SHP77 (cell line): Measurements from ENCODE around the gene LRMDA.

ENCODE experiments used
- DNase-seq, 2 experiments: peaks; one replicate each; lab custom pipeline; 2025; lab: John Stamatoyannopoulos, UW

LRMDA gene

DNA sequence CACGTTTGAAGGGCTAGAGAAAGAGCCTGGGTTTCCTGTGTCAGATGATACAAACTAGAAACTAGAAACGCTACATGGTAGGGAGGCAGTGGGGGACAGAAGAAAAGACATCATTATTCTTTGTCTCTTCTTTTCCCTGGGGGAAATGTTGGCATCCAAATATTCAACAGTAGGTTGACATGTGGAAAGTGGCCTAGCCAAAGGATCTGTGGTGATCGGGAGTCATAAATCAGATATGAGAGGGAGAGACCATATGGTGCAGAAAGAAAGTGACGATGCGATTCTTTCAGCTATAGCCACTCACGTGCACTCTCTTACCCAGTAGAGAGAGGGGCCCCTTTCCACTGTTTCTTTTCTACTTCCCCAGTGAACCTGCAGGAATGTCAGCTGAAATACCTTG, 964.7 kb downstream of the LRMDA start:
- DNase-seq: no peak

DNA sequence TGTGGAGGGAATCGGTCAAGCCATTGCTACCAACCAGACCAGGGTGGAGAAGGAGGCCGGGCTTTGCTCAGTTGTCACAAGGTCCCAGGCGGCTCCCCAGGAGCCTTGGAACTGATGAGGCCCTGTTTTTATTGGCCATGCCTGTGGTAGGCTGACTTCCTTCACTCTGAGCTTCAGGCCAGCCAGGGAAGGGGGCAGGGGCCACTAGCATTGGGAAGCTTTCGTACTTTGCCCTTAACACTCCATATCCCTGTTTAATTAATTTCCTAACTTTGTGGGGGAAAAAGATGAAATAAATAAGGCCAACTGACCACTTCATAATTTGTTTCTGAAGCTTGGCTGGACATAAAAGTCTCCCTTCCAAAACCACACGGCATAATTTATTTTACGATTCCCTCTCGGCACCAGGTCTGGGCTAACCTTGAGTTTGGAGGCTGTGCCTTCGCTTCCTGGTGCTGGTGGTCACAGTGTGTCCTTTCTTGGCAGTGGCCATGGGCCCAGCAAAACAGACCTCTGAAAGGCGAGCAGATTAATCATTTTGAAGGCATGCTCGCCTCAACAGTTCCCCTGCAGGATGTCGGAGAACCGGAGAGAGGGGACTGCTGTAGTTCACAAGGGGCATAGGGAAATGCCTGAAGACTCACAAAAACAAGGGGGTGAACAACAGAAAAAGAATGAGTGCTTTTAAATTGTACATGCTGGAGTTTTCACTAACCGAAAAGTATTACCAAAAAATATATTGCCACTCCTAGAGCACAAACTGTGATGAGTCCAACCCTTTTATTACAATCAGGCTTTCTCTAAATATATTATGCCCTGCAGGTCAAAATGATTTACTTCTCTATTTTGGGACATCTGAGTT, 966.0 kb downstream of the LRMDA start:
- DNase-seq: no peak

DNA sequence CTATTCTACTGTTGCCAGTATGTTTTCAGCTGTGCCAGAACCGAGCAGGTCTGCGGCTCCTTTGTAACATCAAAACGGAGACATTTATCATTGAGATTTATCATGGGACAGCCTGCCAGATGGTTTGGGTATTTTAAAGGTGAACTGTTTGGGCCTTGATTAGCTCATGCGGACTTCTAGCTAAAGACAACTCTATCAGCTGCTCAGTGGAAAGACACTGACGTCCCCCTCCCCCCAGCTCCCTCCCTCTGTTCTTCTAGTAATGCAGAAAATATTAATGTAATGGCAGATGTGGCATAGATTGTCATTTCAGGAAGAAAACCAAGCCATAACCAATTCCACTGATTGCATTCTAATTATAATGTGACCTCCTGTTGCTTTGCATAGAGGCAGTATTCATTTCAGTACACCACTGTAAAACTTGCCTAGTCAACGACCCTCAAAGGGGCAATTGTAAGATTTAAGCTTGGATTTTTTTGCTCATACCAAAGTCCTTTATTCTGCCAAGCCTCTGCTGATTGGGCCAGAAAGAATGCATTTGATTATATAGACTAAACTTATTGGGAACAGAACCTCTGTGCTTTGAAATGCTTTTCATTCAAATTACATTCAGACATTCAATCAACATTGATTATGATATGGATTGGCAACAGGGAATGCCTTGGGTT, 966.8 kb downstream of the LRMDA start:
- DNase-seq: no peak

DNA sequence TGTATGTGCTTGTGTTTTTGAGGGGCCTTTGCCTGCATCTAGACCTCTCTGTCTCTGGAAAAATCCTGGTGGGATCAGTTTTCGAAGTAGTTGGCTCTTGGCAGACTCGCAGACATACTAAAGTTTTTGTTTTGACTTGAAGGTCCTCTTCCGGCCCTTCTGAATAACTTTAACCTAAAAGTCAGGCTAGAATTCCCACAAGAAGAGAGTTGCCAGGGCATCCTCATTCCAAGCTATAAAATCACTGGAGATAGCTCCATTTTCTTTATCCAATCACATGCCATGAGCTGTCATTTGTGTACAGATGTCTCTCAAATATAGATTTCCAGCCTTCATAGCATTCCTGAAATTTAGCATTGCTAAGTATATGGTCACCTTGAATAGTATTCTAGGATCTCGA, 967.8 kb downstream of the LRMDA start:
- DNase-seq: no peak

DNA sequence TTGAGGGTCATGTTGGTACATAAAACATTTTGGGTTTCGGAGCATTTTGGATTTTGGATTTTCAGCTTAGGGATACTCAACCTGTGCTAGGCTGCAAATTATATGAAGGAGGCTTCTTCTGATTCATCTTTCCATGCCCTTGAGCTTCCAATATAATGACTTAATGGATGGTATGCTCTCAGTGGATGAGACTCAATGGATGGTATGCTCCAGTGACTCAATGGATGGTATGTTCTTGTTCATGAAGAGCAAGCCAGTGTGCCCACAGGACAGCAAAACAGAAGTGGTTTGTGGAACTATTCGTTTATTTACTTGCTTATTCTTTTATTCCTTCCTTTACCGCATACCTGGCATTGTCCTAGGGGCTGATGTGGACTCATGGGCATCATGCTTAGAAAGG, 969.6 kb downstream of the LRMDA start:
- DNase-seq: no peak

DNA sequence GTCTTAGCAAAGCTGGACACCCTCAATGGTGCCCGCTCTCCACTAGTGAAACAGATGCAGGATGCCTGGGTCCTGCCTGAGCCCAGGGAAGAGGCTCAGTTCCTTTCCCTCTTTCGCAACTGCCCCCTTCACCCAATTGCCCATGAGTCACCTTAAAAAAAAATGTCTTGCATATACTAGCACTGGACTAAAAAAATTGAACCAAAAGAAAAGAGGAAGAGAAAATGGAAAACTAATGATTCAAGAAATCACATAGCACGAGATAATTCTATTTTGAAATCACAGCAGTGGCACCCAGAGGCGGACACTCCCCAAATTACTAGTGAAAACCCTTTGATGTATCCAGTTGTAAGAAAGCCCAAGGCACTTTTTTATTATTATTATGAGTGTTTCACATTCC, 972.5 kb downstream of the LRMDA start:
- DNase-seq: no peak

DNA sequence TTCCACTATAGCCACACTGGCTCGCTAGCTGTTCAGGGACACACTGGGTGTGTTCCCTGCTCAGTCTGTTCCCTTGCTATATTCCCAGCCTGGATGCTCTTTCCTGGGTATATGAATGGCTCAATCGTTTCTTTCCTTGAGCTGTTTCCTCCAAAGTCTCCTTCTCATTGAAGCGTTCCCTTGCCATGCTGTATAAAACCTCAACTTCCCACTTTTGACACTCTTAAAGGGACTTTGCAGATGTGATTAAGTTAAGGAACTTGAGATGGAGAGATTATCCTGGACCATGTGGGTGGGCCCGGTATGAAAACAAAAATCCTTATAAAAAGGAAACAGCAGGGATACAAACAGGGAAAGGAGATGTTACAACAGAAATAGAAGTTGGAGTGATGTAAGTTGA, 973.1 kb downstream of the LRMDA start:
- no peak for DNase-seq

DNA sequence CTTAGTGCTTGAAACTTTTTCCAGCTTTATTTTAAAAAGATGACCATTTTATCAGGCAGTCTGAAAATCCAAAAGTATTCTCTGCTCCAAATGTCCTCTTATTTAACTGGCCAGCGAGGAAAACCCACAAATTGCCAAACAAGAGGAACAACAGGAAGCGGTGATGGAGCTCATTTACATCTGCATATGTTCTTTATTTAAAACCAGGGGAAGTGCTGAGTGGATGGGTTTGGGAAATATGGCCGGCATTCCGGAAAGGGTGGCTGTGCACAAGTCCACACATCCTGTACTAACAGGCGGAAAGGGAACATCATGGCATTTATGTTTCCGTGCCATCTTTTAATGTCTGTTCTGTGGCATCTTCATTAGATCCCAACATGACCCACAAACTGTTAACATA, 974.5 kb downstream of the LRMDA start:
- DNase-seq: no peak

DNA sequence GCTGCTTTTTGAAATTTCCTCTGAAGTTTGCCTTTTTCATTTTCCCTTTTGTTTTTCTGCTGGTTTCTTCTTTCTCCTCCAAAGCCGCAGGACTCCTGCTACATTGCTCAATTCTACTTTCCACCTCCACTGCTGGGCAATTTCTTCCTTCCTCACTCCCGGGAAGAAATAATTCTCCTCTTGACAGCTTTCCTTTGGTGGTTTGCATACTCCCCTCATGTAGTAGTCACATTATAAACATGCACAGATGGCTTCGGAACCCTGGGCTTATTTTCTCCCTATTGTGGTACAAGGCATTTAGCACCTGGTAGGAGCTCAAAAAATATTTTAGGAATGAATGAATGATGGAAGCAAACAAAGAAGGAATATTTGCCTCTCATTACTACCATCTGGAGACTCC, 977.2 kb downstream of the LRMDA start:
- DNase-seq: no peak

DNA sequence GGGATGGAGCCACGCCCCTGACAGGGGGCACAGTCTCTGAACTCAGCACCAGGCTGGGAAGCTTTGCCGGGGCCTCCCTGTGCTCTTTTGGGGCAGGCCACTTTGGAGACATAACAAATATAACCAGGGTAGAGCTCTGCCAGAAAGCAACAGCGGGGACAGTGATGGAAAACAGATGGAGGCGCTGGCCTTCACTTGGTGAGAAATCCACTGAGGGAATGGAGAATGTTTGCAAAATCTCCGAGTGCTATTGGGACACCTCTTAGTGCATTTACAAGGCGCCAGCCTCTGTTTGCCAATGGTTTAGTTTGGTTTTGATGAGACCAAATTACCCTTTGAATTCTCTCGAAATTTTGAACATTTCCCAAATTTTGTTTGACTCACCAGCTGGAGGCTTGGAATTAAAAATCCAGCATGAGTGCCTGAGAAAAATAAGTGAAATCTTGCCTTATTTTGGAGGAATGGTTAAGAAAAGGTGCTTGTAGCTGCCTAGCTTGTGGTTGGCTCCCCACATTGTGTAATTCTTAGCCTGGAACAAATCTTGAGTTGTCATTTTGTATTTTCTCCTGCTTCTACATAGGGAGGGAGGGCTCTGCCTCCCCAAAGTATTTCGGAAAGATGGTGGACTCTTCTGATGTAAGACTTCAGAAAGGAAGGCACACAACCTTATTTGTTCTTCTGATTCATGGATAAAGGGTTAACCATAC, 980.5 kb downstream of the LRMDA start:
- no peak for DNase-seq

DNA sequence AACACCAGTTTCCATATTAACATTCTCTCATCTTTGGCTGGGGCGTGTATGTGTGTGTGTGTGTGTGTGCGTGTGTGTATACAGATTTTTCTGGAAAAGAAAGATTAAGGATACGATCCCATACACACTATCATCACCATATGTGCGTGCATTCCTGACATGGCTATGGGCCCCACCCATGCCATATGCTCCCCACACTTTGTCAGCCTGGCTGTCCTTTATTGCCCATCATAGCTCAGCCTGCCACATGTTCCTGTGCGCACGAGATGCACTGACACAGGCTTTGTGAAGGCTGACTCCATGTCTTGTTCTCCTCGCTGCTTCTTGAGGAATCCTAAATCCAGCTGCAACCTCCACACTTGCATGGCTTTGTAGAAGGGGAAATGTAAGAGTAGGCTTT, 984.1 kb downstream of the LRMDA start:
- no peak for DNase-seq

DNA sequence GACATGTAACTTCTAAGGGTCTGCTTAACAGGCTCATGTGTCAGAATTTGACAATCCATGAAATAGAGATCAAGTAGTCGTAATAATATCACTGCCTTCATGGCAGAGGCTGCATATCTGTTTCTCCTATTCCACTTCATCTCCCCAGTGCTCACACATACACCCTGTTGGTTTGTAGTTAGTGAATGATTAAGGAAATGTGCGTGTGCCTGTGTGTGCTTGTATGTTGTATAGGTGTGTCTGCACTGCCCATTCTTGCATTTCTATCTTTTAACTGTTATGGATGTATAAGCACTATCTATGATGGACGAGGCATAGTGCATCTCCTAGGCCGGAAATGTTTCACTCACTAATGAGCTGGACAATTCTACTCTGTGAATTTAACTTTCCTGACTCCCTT, 985.2 kb downstream of the LRMDA start:
- DNase-seq: no peak

DNA sequence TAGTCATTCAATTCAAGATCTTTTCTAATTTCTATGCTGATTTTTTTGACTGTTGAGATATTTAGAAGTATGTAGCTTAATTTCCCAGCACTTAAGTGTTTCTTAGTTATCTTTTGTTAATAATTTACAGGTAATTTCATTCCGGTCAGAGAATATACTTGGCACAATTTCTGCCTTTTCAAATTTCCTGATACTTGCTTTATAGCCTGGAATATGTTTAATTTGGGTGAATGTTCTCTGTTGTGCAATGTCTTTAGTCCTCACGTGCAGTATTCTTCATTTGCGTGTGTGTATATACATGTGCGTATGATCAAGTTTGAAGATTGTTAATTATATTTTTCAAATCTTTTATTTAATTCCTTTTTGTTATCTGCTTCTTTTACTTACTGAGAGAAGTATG, 989.3 kb downstream of the LRMDA start:
- DNase-seq: no peak

DNA sequence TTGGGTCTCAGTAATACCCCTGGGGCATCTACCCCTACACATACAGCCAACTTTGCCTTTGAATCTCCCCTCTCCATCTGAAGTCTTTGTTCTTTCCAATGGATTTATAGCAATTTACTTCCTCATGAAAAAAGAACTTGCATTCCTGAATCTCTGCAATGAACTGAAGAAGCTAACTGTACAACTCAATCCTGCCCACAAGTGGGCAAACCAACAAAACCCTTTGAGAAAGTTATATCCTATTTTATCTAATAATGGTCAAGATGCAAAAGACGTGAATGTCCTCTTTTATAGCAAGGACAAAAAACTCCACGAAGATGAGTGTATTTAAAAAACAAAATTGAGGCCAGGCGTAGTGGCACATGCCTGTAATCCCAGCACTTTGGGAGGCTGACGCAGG, 991.3 kb downstream of the LRMDA start:
- DNase-seq: no peak

DNA sequence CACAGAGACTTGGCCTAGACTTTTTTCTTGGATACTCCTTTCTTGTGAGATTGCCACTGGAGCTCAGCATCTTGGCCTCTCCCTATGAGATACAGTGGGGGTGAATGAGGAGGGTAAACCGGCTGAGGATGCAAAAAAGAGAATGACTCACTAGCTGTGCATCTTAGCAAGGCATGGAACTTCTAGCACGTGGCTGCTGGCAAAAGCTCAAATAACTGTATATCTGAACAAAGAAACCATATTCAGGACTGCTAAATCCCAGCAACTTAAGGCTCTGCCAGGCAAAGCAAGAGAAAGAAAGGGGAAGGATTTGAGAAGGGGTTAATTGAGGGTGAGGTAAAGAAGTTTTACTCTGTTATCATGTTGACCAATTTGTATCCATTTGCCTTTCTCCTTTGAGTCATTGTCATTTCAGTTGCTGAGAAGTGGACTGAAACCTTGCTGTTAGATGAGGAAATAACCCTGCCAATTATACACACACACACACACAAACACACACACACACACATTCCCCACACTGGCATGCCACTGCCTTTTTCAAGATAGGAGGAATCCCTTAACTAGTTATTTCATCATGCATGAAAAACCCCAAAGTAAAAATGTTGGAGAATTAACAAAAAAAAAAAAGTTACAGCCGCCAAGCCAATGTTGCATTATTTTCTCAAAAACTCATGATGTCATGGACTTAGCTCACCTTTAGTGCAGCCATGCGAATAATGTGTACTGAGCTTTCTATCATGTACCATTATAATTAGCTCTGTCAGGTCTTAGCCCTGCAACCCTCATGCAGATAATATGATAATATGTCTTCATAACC, 997.3 kb downstream of the LRMDA start:
- DNase-seq: no peak

DNA sequence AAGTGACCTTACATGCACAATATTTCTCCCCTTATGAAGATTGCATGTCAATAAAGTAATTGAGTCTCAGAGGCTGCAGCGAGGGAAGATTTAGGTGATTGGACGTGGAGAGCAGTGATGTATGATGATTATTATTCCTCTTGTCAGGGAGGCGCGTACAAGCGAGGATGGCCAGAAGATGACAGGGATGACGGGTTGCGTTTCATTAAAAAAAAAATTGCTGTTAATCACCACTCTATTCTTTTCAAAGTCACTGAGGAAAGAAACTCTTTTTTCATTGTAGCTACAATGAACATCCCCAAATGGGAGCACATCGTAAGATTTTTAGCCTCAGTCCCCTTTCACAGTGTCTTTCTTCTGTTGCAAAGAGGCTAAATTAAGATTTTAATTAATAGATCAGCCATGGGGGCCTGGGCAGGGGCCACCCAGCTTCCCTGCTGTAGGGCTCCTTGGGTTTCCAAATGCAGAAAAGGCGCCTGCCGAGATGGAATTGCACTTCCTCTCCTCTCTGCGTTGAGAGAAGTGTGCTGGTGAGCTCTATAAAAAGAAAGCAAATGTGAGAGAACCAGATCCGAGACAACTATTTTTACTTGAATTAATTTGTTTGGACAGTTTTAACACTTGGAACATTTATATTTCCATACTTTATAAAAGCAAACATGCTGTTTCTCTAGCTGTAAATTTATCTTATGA, 998.1 kb downstream of the LRMDA start:
- no peak for DNase-seq

DNA sequence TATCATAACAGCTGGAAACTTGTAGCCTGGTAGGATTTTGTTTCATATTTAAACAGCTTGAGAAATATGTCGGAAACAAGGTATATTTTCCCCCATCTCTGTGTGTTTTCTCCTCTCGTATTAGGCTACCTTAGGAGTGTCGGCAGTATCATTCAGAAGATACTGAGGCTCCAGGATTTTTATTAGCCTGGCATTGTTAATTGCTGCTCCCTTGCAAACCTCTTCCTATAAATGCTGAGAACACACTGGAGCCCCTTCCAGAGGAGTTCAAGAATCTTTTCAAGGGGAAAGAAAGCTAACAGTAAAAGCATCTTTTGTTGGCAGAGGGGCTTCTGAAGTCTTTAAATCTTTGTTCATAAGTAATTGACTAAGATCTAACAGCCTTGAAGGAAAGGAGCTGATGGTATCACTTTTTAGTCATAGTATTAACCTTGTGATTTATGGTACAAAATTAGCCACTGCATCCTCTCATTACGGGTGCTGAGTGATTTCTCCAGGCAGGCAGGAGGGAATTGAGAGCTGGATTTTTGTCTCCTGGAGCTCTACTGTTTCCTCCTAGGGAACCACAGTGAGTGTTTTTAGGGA, 998.7 kb downstream of the LRMDA start:
- DNase-seq: no peak

DNA sequence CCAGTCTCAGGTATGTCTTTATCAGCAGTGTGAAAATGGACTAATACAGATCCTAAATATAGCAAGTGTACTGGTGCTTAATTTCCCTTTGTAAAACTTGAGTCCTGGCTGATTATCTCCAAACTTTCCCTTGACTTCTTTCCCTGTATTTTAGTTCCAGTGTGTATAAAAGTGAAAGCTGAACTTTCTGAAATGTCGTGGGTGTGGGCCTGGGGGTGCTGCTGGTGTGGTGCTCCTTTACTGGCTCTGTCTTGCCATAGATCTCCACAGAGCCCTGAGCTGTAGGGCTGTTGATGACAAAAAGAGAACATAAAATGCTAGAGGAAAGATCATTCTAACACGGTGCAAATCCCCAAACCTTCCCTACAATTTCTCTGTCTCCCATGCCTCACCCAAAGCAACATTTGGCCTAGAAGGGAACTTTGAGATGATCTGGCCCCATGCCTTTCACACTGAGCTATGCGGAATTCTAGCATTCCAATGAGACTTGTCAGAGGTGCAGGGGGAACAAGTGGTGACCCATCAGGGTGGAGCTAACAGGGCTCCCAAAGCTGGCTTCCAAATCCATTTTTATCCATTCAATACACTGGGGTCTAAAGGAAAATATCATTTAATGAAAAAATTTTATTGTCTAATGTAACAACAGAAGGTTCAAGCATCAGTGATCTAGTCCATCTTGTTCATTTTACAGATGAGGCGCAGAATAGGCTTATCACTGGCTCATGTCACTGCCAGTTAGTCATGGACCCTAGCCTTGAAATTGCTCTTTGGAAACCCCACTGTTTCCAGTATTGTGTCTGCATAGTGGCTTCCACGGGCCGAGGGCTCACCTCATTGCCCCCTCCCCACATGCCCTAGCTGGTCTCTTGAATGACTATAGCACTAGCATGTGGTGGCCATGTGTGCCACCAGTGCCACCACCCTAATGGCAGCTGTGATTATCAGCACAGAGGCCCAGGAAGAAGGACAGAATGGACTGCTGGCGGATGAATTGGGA, 1000.9 kb downstream of the LRMDA start:
- no peak for DNase-seq

DNA sequence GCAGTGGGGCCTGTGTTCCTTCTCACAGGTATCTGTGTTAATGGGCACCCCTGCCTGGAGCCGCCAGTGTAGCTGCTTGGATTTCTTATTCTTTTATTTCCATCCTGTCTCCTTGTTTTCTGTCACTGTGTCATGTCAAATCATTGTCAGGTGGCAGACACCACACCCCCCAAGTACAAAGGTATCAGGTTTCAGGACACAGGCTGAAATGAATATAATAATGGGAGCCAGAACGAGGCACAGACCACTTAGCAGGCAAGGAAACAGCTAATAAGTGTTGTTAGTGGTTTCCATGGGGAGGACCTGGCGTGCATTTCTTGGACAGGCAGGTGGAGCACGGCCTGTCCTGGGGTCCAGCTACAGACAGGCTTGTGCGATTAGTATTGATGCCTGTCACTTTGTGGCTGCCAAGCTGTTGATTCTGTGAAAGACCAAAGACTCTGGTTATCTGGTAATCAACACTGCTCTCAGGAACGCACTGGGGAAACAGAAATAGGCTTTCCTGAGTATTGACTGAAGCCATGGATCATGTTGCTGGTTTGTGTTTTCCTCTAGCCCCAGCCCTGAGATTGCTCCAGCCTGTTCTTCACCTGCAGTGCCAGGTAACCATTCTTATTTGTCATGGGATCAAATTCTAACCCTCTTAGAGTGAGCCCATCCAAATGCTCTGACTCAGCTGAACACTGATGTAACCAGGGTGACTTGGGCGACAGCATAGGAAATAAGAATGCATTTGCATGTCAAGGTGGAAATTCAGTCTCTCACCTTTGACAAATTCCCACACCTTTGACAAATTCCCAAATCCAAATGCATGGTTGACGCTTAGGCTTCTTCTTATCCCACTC, 1002.0 kb downstream of the LRMDA start:
- DNase-seq: peak; percentile 5 to 9
